Measurements from ENCODE around the gene VAMP1.
A peak's percentile ranks its signal among the peaks of the same experiment; 100 is the strongest.

- peak; percentile 33 for TF ChIP-seq MAX (IDR thresholded peaks at IDR 0.05; ENCODE audit: insufficient read depth, insufficient read length)
- peak; percentile 21 to 35 for TF ChIP-seq CTCF (IDR thresholded peaks at IDR 0.05; ENCODE audit: extremely low read depth in 1 of 2, insufficient read depth in 1 of 2, low read depth in 1 of 2, low read length in 2 of 2)
- no peak for TF ChIP-seq GATA2 (IDR thresholded peaks at IDR 0.05; ENCODE audit: insufficient read depth, insufficient read length, low read depth, low read length)
- no peak for TF ChIP-seq POLR2A (IDR thresholded peaks at IDR 0.05; ENCODE audit: low read depth, low read length)
- TF ChIP-seq FOS (IDR thresholded peaks at IDR 0.05; ENCODE audit: borderline replicate concordance, insufficient read depth, low read length), result no peak
- TF ChIP-seq EZH2 (IDR thresholded peaks at IDR 0.05; ENCODE audit: borderline replicate concordance, low read depth, low read length, severe bottlenecking), result no peak
- TF ChIP-seq POLR2AphosphoS5 (IDR thresholded peaks at IDR 0.05; ENCODE audit: insufficient read depth, low read depth, low read length), result no peak
- peak; percentile 9 for TF ChIP-seq MYC (IDR thresholded peaks at IDR 0.05; ENCODE audit: low read depth, low read length)
These were observed 23.2 kb upstream of the VAMP1 start, which contains the start of gene NCAPD2 for GRCh38 chr12:6493497-6494257.

Measured in endothelial cell of umbilical vein (primary cell).